Body of pancreas (tissue), 4 donors: ENCODE results near the gene ADARB1. TPM values are rescaled to one million over a fixed set of nuclear protein-coding genes. Genes with fewer than 3 reads are reported as not detected.

Experiments used
- ATAC-seq: fragments of 150-250 bp; one replicate; pipeline ENCODE4 v1.9.1; 2016
- DNase-seq, 4 donors: peaks; one replicate each; pipeline ENCODE4 v3.0.0-alpha.2; 2019
- H3K27ac ChIP-seq, 4 donors: fragments of 200-600 bp; sonication (generic); 1 replicate in 3 of 4; 2 replicates in 1 of 4; pipeline versions ENCODE4 v1.5.1 to v1.6.1; 2016 to 2019; ENCODE audit warnings: mild to moderate bottlenecking in 1 of 4, mixed read lengths in 1 of 4, moderate library complexity in 1 of 4
- H3K27me3 ChIP-seq, 2 donors: fragments of 200-600 bp; sonication (generic); one replicate each; pipeline ENCODE4 v1.6.0; 2016; ENCODE audit warnings: mild to moderate bottlenecking in 1 of 2
- H3K36me3 ChIP-seq, 2 donors: fragments of 200-600 bp; sonication (generic); replicated peaks in 1 of 2; 2 replicates each; pipeline ENCODE4 v1.5.1; 2016; ENCODE audit warnings: low read depth in 2 of 2; ENCODE audit not compliant: insufficient read depth in 1 of 2
- H3K4me1 ChIP-seq: fragments of 200-600 bp; sonication (generic); one replicate; pipeline ENCODE4 v1.6.0; 2016
- H3K4me3 ChIP-seq, 2 donors: fragments of 200-600 bp; sonication (generic); 1 replicate in 1 of 2; 2 replicates in 1 of 2; pipeline ENCODE4 v1.5.1; 2016 to 2019
- H3K9me3 ChIP-seq, 3 donors: fragments of 200-600 bp; sonication (generic); 1 replicate in 2 of 3; 2 replicates in 1 of 3; pipeline ENCODE4 v1.5.1; 2016
- CTCF ChIP-seq, 7 experiments: fragments of 450-650 bp in 4 of 7; fragments of 200-600 bp in 3 of 7; sonication (generic) in 3 of 7; IDR thresholded peaks; one replicate each; pipeline ENCODE4 v1.5.1; 2016 to 2019; ENCODE audit warnings: antibody characterized with exemption in 7 of 7
- POLR2A ChIP-seq, 3 donors: fragments of 450-650 bp; IDR thresholded peaks; one replicate each; pipeline ENCODE4 v1.6.1; 2016; ENCODE audit warnings: antibody characterized with exemption in 3 of 3, mild to moderate bottlenecking in 2 of 3
- WGBS, 2 donors: methylation state at CpG; one replicate each; pipeline ENCODE4 v1.1.5; 2017; 5-methylcytosine and 5-hydroxymethylcytosine counted together
- intact Hi-C: fragments of 100-400 bp; cut with DNase I; formaldehyde crosslinking; loops from one replicate; pipeline ENCODE4 v1.15.1; 2023
- total RNA-seq, 2 donors: library from RNA; depleted of rRNA; stranded (reverse); fragments of >200 nt; gene quantifications; one replicate each; pipeline ENCODE4 v1.1.0, GENCODE V29; 2016

ADARB1 gene
- total RNA-seq, 2 donors from 2014 or later = 11.4 to 11.5 TPM

- TF ChIP-seq POLR2A (IDR thresholded peaks at IDR 0.05) (no peak), CTCF (IDR thresholded peaks at IDR 0.05) (no peak)
- intact Hi-C loops = no loop called here
- no peak overlapping the region for H3K4me3 ChIP-seq
- no peaks in the 10 kb centered on the region for H3K36me3 ChIP-seq
- ATAC-seq = no peak
- no peaks in the 10 kb centered on the region for H3K9me3 ChIP-seq
- H3K4me1 ChIP-seq = no peaks in the 10 kb centered on the region
- no peak for DNase-seq
- no peak overlapping the region for H3K27ac ChIP-seq
- 81 to 83% methylated on average over 6 of the region's 6 CpGs for WGBS, 2 donors
- no peaks in the 10 kb centered on the region for H3K27me3 ChIP-seq
These were observed 47.6 kb downstream of the ADARB1 start for GRCh38 chr21:45122030-45122429.

- Histone ChIP-seq H3K9me3 (no peaks in the 10 kb centered on the region), H3K4me3 (no peak overlapping the region), H3K36me3 (no peaks in the 10 kb centered on the region), H3K27me3 (no peaks in the 10 kb centered on the region), H3K27ac (no peak overlapping the region), H3K4me1 (no peaks in the 10 kb centered on the region)
- WGBS, 2 donors = 77 to 84% methylated on average over 10 of the region's 10 CpGs
- no peak for ATAC-seq
- DNase-seq = no peak
- TF ChIP-seq CTCF (IDR thresholded peaks at IDR 0.05) (no peak), POLR2A (IDR thresholded peaks at IDR 0.05) (no peak)
- intact Hi-C loops = no loop called here
These were observed 48.2 kb downstream of the ADARB1 start for GRCh38 chr21:45122432-45123132.

DNA sequence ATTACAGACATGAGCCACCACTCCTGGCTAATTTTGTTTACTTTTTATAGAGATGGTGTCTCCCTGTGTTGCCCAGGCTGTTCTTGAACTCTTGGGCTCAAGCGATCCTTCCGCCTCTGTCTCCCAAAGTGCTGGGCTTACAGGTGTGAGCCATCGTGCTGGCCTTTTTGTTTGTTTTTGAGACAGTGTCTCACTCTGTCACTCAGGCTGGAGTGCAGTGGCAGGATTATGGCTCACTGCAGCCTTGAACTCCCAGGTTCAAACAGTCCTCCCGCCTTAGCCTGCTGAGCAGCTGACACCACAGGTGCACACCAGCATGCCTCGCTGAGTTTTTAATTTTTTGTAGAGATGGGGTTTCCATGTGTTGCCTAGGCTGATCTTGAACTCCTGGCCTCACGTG lies 49.1 kb downstream of the ADARB1 start:
- intact Hi-C loops = no loop called here
- WGBS, 2 donors = 72 to 77% methylated on average over 6 of the region's 6 CpGs
- no peak for ATAC-seq
- no peak for DNase-seq
- Histone ChIP-seq H3K4me3 (no peak overlapping the region), H3K27ac (no peak overlapping the region), H3K9me3 (no peaks in the 10 kb centered on the region), H3K4me1 (no peaks in the 10 kb centered on the region), H3K27me3 (no peaks in the 10 kb centered on the region), H3K36me3 (no peaks in the 10 kb centered on the region)
- TF ChIP-seq CTCF (IDR thresholded peaks at IDR 0.05) (no peak), POLR2A (IDR thresholded peaks at IDR 0.05) (no peak)

DNA sequence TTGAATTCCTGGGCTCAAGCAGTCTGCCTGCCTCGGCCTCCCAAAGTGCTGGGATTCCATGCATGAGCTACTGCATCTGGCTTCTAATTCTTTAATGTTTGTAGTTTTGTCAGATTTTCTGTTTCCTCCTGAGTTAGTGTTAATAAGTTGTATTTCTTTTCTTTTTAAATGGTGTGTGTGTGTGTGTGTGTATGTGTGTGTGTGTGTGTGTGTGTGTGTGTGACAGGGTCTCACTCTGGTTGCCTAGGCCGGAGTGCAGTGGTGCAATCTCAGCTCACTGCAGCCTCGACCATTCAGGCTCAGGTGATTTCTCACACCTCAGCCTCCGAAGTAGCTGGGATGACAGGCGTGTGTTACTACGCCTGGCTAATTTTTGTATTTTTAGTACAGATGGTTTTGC lies 50.2 kb downstream of the ADARB1 start:
- no peak overlapping the region for H3K27ac ChIP-seq
- no peak for TF ChIP-seq CTCF (IDR thresholded peaks at IDR 0.05)
- no peak for TF ChIP-seq POLR2A (IDR thresholded peaks at IDR 0.05)

GRCh38 chr21:45125357-45125756 lies 51.0 kb downstream of the ADARB1 start:
- Histone ChIP-seq H3K27me3 (no peaks in the 10 kb centered on the region), H3K4me3 (no peak overlapping the region), H3K36me3 (no peaks in the 10 kb centered on the region), H3K27ac (no peak overlapping the region), H3K4me1 (no peaks in the 10 kb centered on the region), H3K9me3 (no peaks in the 10 kb centered on the region)
- intact Hi-C loops = no loop called here
- TF ChIP-seq CTCF (IDR thresholded peaks at IDR 0.05) (no peak), POLR2A (IDR thresholded peaks at IDR 0.05) (no peak)
- 81 to 90% methylated on average over 4 of the region's 4 CpGs for WGBS, 2 donors
- DNase-seq (no peak), ATAC-seq (no peak)

More for the DNA sequence above, 50.2 kb downstream of the ADARB1 start:
- H3K4me1 ChIP-seq = no peaks in the 10 kb centered on the region
- no peak overlapping the region for H3K4me3 ChIP-seq
- no peak for DNase-seq
- ATAC-seq = no peak
- 87 to 92% methylated on average over 6 of the region's 6 CpGs for WGBS, 2 donors
- no peaks in the 10 kb centered on the region for H3K36me3 ChIP-seq
- no peaks in the 10 kb centered on the region for H3K27me3 ChIP-seq
- intact Hi-C loops = no loop called here
- H3K9me3 ChIP-seq = no peaks in the 10 kb centered on the region
